GM20431 (cell line): Measurements from ENCODE around the gene LINC01488.

Source experiments
- in situ Hi-C: fragments of 300-500 bp; cut with MseI, MboI; formaldehyde crosslinking; loops from one replicate; pipeline ENCODE4 v1.15.0; 2020; ENCODE audit warnings: low sequenced_read_pairs; ENCODE audit not compliant: unreplicated experiment

Gene LINC01488

GRCh38 chr11:69489031-69489745 is 7.7 kb downstream of the LINC01488 start:
- in situ Hi-C loops: no loop called here

- in situ Hi-C loops: no loop called here
These were observed 8.4 kb downstream of the LINC01488 start for GRCh38 chr11:69489746-69490365.

- in situ Hi-C loops: no loop called here
These were observed 9.1 kb downstream of the LINC01488 start for GRCh38 chr11:69490516-69490915.

- in situ Hi-C loops: no loop called here
These were observed 9.9 kb downstream of the LINC01488 start for GRCh38 chr11:69491071-69492031.

- in situ Hi-C loops: no loop called here
These were observed 10.9 kb downstream of the LINC01488 start for GRCh38 chr11:69492201-69492991.

- in situ Hi-C loops: no loop called here
These were observed 12.7 kb downstream of the LINC01488 start for GRCh38 chr11:69493931-69494821.

GRCh38 chr11:69494851-69495250 is 13.4 kb downstream of the LINC01488 start:
- in situ Hi-C loops: no loop called here

GRCh38 chr11:69495441-69496201 is 14.2 kb downstream of the LINC01488 start:
- in situ Hi-C loops: no loop called here

GRCh38 chr11:69496202-69496557 is 14.7 kb downstream of the LINC01488 start:
- in situ Hi-C loops: no loop called here

GRCh38 chr11:69496631-69497220 is 15.3 kb downstream of the LINC01488 start:
- in situ Hi-C loops: no loop called here

GRCh38 chr11:69497221-69497787 is 15.8 kb downstream of the LINC01488 start:
- in situ Hi-C loops: no loop called here

GRCh38 chr11:69498614-69499175 is 17.2 kb downstream of the LINC01488 start:
- in situ Hi-C loops: no loop called here

GRCh38 chr11:69499186-69499917 is 17.9 kb downstream of the LINC01488 start:
- in situ Hi-C loops: no loop called here

- in situ Hi-C loops: no loop called here
These were observed 18.4 kb downstream of the LINC01488 start for GRCh38 chr11:69499918-69500284.

- in situ Hi-C loops: no loop called here
These were observed 19.0 kb downstream of the LINC01488 start for GRCh38 chr11:69500285-69501120.

- in situ Hi-C loops: no loop called here
These were observed 19.6 kb downstream of the LINC01488 start for GRCh38 chr11:69501121-69501489.
